Panc1 (cell line): ENCODE data around the gene SND1. TPM values are rescaled to one million over a fixed set of nuclear protein-coding genes. Genes with fewer than 3 reads are reported as not detected.

ENCODE experiments used
- ATAC-seq: fragments of 200-7000 bp; cut with Tn5 transposase; 2 replicates; pipeline ENCODE4 v1.9.1; 2020; ENCODE audit warnings: mild to moderate bottlenecking, moderate library complexity
- BruUV-seq: library from RNA; stranded (reverse); fragments of 400-500 nt; replicated peaks from 2 replicates; lab custom pipeline; 2021; lab: Mats Ljungman, UMichigan
- CTCF ChIA-PET: fragments of 300-600 bp; sonication (Branson Sonifier 250); formaldehyde crosslinking; loops from one replicate; lab custom pipeline; 2022; ENCODE audit warnings: antibody characterized with exemption; lab: Charles Lee
- POLR2A ChIA-PET: fragments of 300-600 bp; sonication (Branson Sonifier 250); formaldehyde crosslinking; loops from one replicate; lab custom pipeline; 2022; ENCODE audit warnings: antibody characterized with exemption; lab: Charles Lee
- DNase-seq: peaks from one replicate; pipeline ENCODE4 v3.0.0-alpha.2; 2010; ENCODE audit warnings: low read depth, low spot score
- H3K27ac ChIP-seq: 2 replicates; pipeline ENCODE4 v1.5.1; 2011; ENCODE audit warnings: mild to moderate bottlenecking, low read length, inconsistent platforms
- H3K27me3 ChIP-seq: fragments of 200-500 bp; sonication (Bioruptor generic); 2 replicates; pipeline ENCODE4 v1.6.0; 2014; ENCODE audit warnings: low read length, inconsistent platforms; ENCODE audit not compliant: control insufficient read depth, insufficient read depth
- H3K36me3 ChIP-seq: fragments of 200-500 bp; sonication (Bioruptor generic); 2 replicates; pipeline ENCODE4 v1.5.1; 2014; ENCODE audit warnings: inconsistent platforms, mild to moderate bottlenecking, low read length, moderate library complexity; ENCODE audit not compliant: control insufficient read depth, insufficient read depth
- H3K4me1 ChIP-seq: 2 replicates; pipeline ENCODE4 v1.5.1; 2011; ENCODE audit warnings: inconsistent platforms, mild to moderate bottlenecking, low read length, moderate library complexity; ENCODE audit not compliant: control insufficient read depth, insufficient read depth
- H3K4me3 ChIP-seq, 2 experiments: 2 replicates each; pipeline ENCODE4 v1.5.1; 2011 to 2012; ENCODE audit warnings: low read depth in 2 of 2, low read length in 2 of 2, mild to moderate bottlenecking in 2 of 2, inconsistent platforms in 1 of 2, moderate library complexity in 1 of 2
- H3K9me3 ChIP-seq: fragments of 200-500 bp; sonication (Bioruptor generic); 2 replicates; pipeline ENCODE4 v1.5.1; 2014; ENCODE audit warnings: low read depth, mild to moderate bottlenecking, inconsistent platforms, low read length, moderate library complexity; ENCODE audit not compliant: control insufficient read depth, insufficient read depth
- POLR2AphosphoS5 ChIP-seq: IDR thresholded peaks from 2 replicates; pipeline ENCODE4 v1.6.1; 2012; ENCODE audit warnings: mild to moderate bottlenecking, low read depth, low read length, moderate library complexity
- SIN3A ChIP-seq: IDR thresholded peaks from 2 replicates; pipeline ENCODE4 v1.6.1; 2012; ENCODE audit warnings: low read depth, mild to moderate bottlenecking, low read length, moderate library complexity, borderline replicate concordance; ENCODE audit not compliant: insufficient read depth
- TCF7L2 ChIP-seq: IDR thresholded peaks from 2 replicates; pipeline ENCODE4 v1.6.1; 2011; ENCODE audit warnings: mild to moderate bottlenecking, low read depth, low read length, inconsistent platforms
- in situ Hi-C: cut with HindIII; loops from 2 replicates; pipeline ENCODE4 v1.10.0; 2016; ENCODE audit warnings: low sequenced_read_pairs, low pct_unique_long_range_greater_than_20kb
- intact Hi-C: fragments of 100-400 bp; cut with micrococcal nuclease; formaldehyde crosslinking; loops from one replicate; pipeline ENCODE4 v1.10.0; 2022; ENCODE audit not compliant: unreplicated experiment
- total RNA-seq: library from RNA; stranded (reverse); gene quantifications from one replicate; pipeline ENCODE4 v1.2.1, GENCODE V29; 2021; ENCODE audit not compliant: unreplicated experiment
- TF ChIP-seq, protein P1 (sequence below), 2 experiments: IDR thresholded peaks; 2 replicates each; pipeline ENCODE4 v1.6.1; 2011 to 2012; ENCODE audit warnings: low read depth in 2 of 2, control low read depth in 1 of 2, low read length in 1 of 2, mild to moderate bottlenecking in 1 of 2, moderate library complexity in 1 of 2; ENCODE audit not compliant: insufficient read depth in 1 of 2
- TF ChIP-seq, protein P2 (sequence below): fragments of 450-650 bp; IDR thresholded peaks from 2 replicates; pipeline ENCODE4 v1.5.1; 2017; ENCODE audit warnings: mild to moderate bottlenecking

Gene SND1
- total RNA-seq, 1 experiment from 2014 or later, result 176 TPM

DNA sequence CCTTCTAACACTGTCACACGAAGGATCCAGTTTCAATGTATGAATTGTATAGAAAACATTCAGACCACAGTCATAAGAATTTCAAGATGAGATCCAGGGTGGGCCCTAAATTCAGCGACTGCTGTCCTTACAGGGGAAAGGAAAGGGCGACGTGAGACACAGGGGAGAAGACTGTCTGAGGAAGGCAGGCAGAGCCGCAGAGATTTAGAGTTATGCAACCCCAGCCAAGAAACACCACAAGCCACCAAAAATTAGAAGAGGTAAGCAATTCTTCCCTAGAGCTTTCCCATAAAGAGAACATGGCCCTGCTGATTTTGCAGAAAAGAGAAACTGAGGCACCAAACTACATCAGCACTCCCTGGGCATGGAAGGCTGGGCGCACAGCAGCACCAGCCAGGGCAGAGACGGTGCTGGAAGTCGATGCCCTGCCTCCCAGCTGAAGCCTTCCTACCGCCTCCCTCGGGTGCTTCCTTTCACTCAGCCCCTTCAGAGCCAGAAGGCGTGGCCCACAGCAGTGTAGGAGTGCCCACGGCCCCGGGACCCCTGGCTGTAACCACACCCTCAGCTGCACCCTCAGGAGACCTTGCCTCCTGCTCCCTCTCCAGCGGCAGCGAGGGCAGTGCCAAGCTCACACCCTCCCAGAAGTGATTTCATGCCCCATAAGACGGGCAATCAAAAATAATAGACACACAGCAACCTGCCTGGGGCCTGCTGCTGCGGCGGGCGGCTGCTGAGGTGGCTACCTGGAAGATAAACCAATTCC, 460.2 kb downstream of the SND1 start:
- Histone ChIP-seq H3K36me3 (no peaks in the 10 kb centered on the region), H3K4me1 (no peaks in the 10 kb centered on the region; the same call in 1 of the 2 replicates), H3K4me3 (no peak overlapping the region), H3K9me3 (no peaks in the 10 kb centered on the region), H3K27me3 (peaks cover 2% of the 10 kb centered on the region; the same call in 1 of the 2 replicates), H3K27ac (no peak overlapping the region)
- ATAC-seq (peak; percentile 32; the same call in 1 of the 2 replicates), DNase-seq (no peak)
- in situ Hi-C loops, result no loop called here
- no TSS peak for BruUV-seq
- ChIA-PET POLR2A (no interaction called here), CTCF (no interaction called here)
- TF ChIP-seq, protein P1, sequence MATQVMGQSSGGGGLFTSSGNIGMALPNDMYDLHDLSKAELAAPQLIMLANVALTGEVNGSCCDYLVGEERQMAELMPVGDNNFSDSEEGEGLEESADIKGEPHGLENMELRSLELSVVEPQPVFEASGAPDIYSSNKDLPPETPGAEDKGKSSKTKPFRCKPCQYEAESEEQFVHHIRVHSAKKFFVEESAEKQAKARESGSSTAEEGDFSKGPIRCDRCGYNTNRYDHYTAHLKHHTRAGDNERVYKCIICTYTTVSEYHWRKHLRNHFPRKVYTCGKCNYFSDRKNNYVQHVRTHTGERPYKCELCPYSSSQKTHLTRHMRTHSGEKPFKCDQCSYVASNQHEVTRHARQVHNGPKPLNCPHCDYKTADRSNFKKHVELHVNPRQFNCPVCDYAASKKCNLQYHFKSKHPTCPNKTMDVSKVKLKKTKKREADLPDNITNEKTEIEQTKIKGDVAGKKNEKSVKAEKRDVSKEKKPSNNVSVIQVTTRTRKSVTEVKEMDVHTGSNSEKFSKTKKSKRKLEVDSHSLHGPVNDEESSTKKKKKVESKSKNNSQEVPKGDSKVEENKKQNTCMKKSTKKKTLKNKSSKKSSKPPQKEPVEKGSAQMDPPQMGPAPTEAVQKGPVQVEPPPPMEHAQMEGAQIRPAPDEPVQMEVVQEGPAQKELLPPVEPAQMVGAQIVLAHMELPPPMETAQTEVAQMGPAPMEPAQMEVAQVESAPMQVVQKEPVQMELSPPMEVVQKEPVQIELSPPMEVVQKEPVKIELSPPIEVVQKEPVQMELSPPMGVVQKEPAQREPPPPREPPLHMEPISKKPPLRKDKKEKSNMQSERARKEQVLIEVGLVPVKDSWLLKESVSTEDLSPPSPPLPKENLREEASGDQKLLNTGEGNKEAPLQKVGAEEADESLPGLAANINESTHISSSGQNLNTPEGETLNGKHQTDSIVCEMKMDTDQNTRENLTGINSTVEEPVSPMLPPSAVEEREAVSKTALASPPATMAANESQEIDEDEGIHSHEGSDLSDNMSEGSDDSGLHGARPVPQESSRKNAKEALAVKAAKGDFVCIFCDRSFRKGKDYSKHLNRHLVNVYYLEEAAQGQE (IDR thresholded peaks at IDR 0.05; ENCODE audit: insufficient read depth in 1 of 2, low read depth in 2 of 2, low read length in 1 of 2), result no peak
- no peak for TF ChIP-seq POLR2AphosphoS5
- TF ChIP-seq TCF7L2, result no peak
- no peak for TF ChIP-seq SIN3A
- TF ChIP-seq, protein P2, sequence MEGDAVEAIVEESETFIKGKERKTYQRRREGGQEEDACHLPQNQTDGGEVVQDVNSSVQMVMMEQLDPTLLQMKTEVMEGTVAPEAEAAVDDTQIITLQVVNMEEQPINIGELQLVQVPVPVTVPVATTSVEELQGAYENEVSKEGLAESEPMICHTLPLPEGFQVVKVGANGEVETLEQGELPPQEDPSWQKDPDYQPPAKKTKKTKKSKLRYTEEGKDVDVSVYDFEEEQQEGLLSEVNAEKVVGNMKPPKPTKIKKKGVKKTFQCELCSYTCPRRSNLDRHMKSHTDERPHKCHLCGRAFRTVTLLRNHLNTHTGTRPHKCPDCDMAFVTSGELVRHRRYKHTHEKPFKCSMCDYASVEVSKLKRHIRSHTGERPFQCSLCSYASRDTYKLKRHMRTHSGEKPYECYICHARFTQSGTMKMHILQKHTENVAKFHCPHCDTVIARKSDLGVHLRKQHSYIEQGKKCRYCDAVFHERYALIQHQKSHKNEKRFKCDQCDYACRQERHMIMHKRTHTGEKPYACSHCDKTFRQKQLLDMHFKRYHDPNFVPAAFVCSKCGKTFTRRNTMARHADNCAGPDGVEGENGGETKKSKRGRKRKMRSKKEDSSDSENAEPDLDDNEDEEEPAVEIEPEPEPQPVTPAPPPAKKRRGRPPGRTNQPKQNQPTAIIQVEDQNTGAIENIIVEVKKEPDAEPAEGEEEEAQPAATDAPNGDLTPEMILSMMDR, result no peak
- intact Hi-C loops, result no loop called here

DNA sequence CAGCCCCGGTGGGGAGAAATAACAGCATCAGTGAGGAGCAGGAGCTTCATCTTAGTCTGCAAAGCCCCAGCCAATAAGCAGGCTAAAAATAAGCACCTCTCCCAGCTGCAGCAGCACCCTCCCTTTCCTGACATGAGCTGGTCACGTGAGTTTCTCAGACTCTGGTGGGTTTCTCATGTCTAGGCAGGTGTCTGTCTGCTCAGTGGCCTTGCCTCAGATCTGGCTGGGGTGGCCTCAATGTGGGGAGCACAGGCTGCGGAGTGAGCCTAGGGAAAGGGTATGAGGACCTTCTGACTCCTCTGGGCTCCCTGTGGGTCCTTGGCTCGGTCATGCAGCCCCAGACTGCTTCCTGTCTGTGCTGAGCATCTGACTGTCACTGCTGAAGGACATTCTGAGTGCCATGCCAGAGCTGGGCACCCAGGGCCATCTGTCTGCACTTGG, 460.8 kb downstream of the SND1 start:
- intact Hi-C loops, result no loop called here
- Histone ChIP-seq H3K27ac (no peak overlapping the region), H3K4me1 (no peaks in the 10 kb centered on the region; the same call in 1 of the 2 replicates), H3K4me3 (no peak overlapping the region), H3K9me3 (no peaks in the 10 kb centered on the region), H3K27me3 (peaks cover 2% of the 10 kb centered on the region; the same call in 1 of the 2 replicates), H3K36me3 (no peaks in the 10 kb centered on the region)
- TF ChIP-seq TCF7L2, result no peak
- TF ChIP-seq, protein P2, result no peak
- TF ChIP-seq SIN3A, result no peak
- no peak for TF ChIP-seq POLR2AphosphoS5
- TF ChIP-seq, protein P1 (IDR thresholded peaks at IDR 0.05; ENCODE audit: insufficient read depth in 1 of 2, low read depth in 2 of 2, low read length in 1 of 2), result no peak
- BruUV-seq, result no TSS peak
- DNase-seq (no peak), ATAC-seq (peak; percentile 44)
- POLR2A ChIA-PET, result no interaction called here
- in situ Hi-C loops, result no loop called here
- CTCF ChIA-PET, result no interaction called here
